Esophagus muscularis mucosa (tissue), 4 donors: ENCODE measurements around the gene SH3RF3. TPM values are rescaled to one million over a fixed set of nuclear protein-coding genes. Genes with fewer than 3 reads are reported as not detected.
A peak's percentile ranks its signal among the peaks of the same experiment; 100 is the strongest.

Experiments used
- DNase-seq: peaks from one replicate; pipeline ENCODE4 v3.0.0-alpha.2; 2017; ENCODE audit errors: extremely low spot score
- H3K27ac ChIP-seq, 4 donors: fragments of 200-600 bp; sonication (generic); replicated peaks in 1 of 4; 1 replicate in 3 of 4; 2 replicates in 1 of 4; pipeline ENCODE4 v1.5.1; 2016 to 2019; ENCODE audit warnings: mild to moderate bottlenecking in 1 of 4
- H3K27me3 ChIP-seq, 4 donors: fragments of 200-600 bp; sonication (generic); one replicate each; pipeline versions ENCODE4 v1.5.1 to v1.6.0; 2016 to 2019
- H3K36me3 ChIP-seq, 4 donors: fragments of 200-600 bp; sonication (generic); one replicate each; pipeline ENCODE4 v1.5.1; 2016 to 2019
- H3K4me1 ChIP-seq, 4 donors: fragments of 200-600 bp; sonication (generic); one replicate each; pipeline ENCODE4 v1.5.1; 2016 to 2019
- H3K4me3 ChIP-seq, 4 donors: fragments of 200-600 bp; sonication (generic); 1 replicate in 2 of 4; 2 replicates in 2 of 4; pipeline ENCODE4 v1.5.1; 2016 to 2019; ENCODE audit warnings: mild to moderate bottlenecking in 4 of 4, moderate library complexity in 1 of 4
- H3K9me3 ChIP-seq, 4 donors: fragments of 200-600 bp; sonication (generic); 1 replicate in 3 of 4; 2 replicates in 1 of 4; pipeline ENCODE4 v1.5.1; 2016 to 2019
- EP300 ChIP-seq: sonication (generic); formaldehyde crosslinking; IDR thresholded peaks from one replicate; pipeline ENCODE4 v1.6.1; 2017; ENCODE audit warnings: antibody characterized with exemption
- POLR2A ChIP-seq: fragments of 450-650 bp; IDR thresholded peaks from one replicate; pipeline ENCODE4 v1.6.1; 2017; ENCODE audit warnings: antibody characterized with exemption, moderate library complexity, mild to moderate bottlenecking, low read depth
- POLR2AphosphoS5 ChIP-seq, 2 donors: sonication (generic); formaldehyde crosslinking; IDR thresholded peaks; one replicate each; pipeline ENCODE4 v1.6.1; 2017; ENCODE audit warnings: antibody characterized with exemption in 2 of 2
- WGBS: methylation state at CpG from one replicate; pipeline ENCODE4 v1.1.5; 2018; 5-methylcytosine and 5-hydroxymethylcytosine counted together
- intact Hi-C: fragments of 100-400 bp; cut with DNase I; formaldehyde crosslinking; loops from one replicate; pipeline ENCODE4 v1.15.1; 2023
- total RNA-seq, 4 donors: library from RNA; depleted of rRNA; stranded (reverse); fragments of >200 nt; gene quantifications; one replicate each; pipeline versions ENCODE4 v1.1.0 to v1.2.1, GENCODE V29; 2016
- TF ChIP-seq, protein P1 (sequence below), 3 experiments: fragments of 200-600 bp in 2 of 3; fragments of 450-650 bp in 1 of 3; sonication (generic) in 2 of 3; IDR thresholded peaks; one replicate each; pipeline ENCODE4 v1.5.1; 2017 to 2019; ENCODE audit warnings: antibody characterized with exemption in 3 of 3, mild to moderate bottlenecking in 2 of 3, moderate library complexity in 1 of 3

SH3RF3 gene
- total RNA-seq, 4 donors from 2014 or later = 6.3 to 17.5 (median 11.3) TPM

DNA sequence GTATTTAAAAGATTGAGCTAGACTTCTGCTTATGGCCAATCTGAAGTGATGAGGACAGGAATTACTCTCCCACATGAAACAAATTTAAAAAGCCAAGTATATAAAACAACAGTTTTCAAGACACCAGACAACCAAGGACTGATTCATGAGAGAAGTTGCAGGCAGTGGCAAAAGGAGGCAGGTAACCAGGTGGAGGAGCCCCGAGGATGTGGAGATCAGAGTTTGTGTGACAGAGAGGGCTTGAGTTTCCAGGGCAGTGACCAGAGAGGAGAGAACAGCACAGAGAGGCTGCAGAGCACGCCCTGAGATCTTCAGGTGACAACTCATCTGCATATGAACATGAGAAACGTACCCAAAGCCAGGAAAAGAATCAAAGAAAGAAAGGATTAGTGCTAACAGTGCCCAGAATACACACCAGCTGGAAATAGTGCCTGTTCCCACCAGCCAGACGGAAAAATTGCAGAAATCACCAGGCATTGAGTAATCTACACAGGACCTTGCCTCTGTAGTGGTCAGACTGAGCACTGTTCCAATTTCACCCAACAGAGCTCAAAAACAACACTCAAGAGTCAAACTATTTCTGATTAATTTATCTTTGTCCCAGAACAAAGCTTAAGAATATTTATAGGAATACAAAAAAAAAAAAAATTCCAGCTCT is 311.6 kb downstream of the SH3RF3 start:
- H3K4me1 ChIP-seq = peaks cover 15 to 28% (median 22%) of the 10 kb centered on the region in 4 donors
- no peak for DNase-seq
- no peak overlapping the region for H3K27ac ChIP-seq
- intact Hi-C loops = no loop called here
- peaks cover 0 to 13% (median 4%) of the 10 kb centered on the region in 4 donors for H3K36me3 ChIP-seq
- 82% methylated on average over 4 of the region's 4 CpGs for WGBS
- TF ChIP-seq POLR2A (no peak), POLR2AphosphoS5 (IDR thresholded peaks at IDR 0.05) (no peak), EP300 (no peak)
- TF ChIP-seq, protein P1, sequence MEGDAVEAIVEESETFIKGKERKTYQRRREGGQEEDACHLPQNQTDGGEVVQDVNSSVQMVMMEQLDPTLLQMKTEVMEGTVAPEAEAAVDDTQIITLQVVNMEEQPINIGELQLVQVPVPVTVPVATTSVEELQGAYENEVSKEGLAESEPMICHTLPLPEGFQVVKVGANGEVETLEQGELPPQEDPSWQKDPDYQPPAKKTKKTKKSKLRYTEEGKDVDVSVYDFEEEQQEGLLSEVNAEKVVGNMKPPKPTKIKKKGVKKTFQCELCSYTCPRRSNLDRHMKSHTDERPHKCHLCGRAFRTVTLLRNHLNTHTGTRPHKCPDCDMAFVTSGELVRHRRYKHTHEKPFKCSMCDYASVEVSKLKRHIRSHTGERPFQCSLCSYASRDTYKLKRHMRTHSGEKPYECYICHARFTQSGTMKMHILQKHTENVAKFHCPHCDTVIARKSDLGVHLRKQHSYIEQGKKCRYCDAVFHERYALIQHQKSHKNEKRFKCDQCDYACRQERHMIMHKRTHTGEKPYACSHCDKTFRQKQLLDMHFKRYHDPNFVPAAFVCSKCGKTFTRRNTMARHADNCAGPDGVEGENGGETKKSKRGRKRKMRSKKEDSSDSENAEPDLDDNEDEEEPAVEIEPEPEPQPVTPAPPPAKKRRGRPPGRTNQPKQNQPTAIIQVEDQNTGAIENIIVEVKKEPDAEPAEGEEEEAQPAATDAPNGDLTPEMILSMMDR (IDR thresholded peaks at IDR 0.05) = no peak
- no peak overlapping the region for H3K4me3 ChIP-seq
- peaks cover 0 to 32% (median 20%) of the 10 kb centered on the region in 4 donors for H3K9me3 ChIP-seq
- no peaks in the 10 kb centered on the region for H3K27me3 ChIP-seq

GRCh38 chr2:109442715-109443319 is 313.8 kb downstream of the SH3RF3 start:
- no peak overlapping the region for H3K4me3 ChIP-seq
- H3K27ac ChIP-seq = no peak overlapping the region
- H3K4me1 ChIP-seq = peaks cover 7 to 12% (median 7%) of the 10 kb centered on the region in 4 donors
- no peak for TF ChIP-seq POLR2AphosphoS5 (IDR thresholded peaks at IDR 0.05)
- TF ChIP-seq POLR2A = no peak
- TF ChIP-seq, protein P1 (IDR thresholded peaks at IDR 0.05) = no peak
- no peak for TF ChIP-seq EP300
- WGBS = 97% methylated on average over 2 of the region's 2 CpGs
- DNase-seq = no peak
- H3K27me3 ChIP-seq = no peaks in the 10 kb centered on the region
- H3K9me3 ChIP-seq = peaks cover 0 to 32% (median 20%) of the 10 kb centered on the region in 4 donors
- intact Hi-C loops = no loop called here
- H3K36me3 ChIP-seq = peaks cover 0 to under 1% (median 0%) of the 10 kb centered on the region in 4 donors

DNA sequence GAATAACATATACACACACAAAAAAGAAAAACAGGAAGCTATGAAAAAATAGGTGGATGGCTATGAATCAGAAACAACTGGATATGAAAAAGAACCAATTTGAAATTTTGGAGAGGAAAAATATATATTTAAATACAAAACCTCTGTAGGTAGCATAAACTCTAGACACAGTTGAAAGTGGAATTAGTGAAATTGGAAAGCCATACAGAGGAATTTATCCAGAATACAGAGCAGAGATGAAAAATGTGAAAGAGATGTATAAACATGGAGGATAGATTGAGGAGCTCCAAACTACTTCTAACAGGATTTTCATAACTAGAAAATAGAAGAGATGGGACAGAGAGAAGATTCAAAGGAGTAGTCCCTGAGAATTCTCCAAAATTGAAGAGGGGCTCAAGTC is 315.9 kb downstream of the SH3RF3 start:
- peaks cover 0 to 32% (median 20%) of the 10 kb centered on the region in 4 donors for H3K9me3 ChIP-seq
- TF ChIP-seq POLR2AphosphoS5 (IDR thresholded peaks at IDR 0.05) = no peak
- H3K36me3 ChIP-seq = peaks cover 0 to 7% (median 2%) of the 10 kb centered on the region in 4 donors
- no peak overlapping the region for H3K4me3 ChIP-seq
- H3K4me1 ChIP-seq = peaks cover 9 to 23% (median 12%) of the 10 kb centered on the region in 4 donors
- no peaks in the 10 kb centered on the region for H3K27me3 ChIP-seq
- DNase-seq = no peak
- no peak overlapping the region for H3K27ac ChIP-seq
- intact Hi-C loops = no loop called here

DNA sequence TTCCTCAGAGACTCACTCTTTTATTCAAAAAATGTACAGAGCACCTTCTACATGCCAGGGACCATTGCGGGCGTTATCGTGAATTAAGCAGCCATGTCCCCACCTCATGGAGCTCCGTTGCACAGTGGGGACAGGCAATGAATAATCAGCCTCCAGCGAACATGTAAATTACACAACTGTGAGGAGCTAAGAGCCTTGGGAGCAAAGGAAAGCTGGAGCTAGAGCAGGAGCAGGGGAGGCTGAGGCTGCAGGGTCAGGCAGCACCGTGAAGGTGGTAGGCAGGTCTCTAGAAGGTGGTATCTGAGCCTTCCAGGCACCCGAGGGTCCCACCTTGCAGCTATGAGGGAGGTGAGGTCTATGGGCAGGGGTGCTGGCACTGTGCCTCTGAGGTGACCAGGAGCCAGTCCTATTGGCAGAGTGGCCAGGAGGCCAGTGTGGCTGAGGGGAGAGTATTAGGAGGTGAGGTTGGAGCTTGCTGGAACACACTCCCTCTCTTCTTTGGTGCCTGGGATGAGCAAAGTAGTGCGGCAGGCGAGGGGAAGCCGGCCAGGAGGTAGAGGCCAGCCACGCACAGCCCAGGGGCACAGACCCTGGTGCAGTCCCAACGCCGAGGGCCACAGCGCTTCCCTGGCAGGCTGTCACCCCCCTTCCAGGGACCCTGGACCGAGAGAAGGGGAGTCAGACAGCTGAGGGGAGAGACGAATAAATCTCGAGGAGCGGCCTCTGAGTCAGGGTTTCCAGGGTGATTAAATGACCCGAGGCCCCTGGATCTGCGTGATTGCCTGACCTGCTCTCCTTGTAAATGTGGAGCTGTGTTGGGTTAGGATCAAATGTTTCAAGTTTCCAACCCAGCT is 317.5 kb downstream of the SH3RF3 start:
- peak overlapping the region in 3 of 4 donors; percentile 38 to 60 (median 48) for H3K27ac ChIP-seq
- peaks cover 0 to 14% (median 2%) of the 10 kb centered on the region in 4 donors for H3K36me3 ChIP-seq
- no peak overlapping the region for H3K4me3 ChIP-seq
- H3K4me1 ChIP-seq = peaks cover 13 to 23% (median 16%) of the 10 kb centered on the region in 4 donors
- TF ChIP-seq, protein P1 (IDR thresholded peaks at IDR 0.05) = no peak
- TF ChIP-seq POLR2A (no peak), EP300 (no peak), POLR2AphosphoS5 (IDR thresholded peaks at IDR 0.05) (no peak)
- no peaks in the 10 kb centered on the region for H3K27me3 ChIP-seq
- WGBS = 84% methylated on average over 20 of the region's 20 CpGs
- intact Hi-C loops = no loop called here
- DNase-seq = no peak
- H3K9me3 ChIP-seq = peaks cover 0 to 28% (median 14%) of the 10 kb centered on the region in 4 donors

DNA sequence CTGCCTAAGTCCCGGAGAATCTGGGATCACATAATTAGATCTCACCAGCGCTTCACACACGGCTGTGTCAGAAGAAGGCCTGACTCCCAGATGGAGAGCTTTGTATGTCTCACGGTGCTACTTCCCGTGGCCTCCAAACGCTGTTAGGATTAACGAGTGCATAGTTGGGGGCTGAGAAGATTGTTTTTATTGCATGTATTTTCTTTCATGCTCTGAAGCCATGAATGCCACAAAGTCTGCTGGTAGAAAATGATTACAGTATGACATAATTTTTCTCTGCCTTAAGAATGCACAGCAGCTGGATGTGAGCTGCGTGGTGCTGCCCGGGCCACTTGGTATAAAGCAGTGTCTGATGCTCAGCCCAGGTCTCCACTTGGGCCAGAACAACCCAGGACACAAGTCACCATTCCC is 318.3 kb downstream of the SH3RF3 start:
- no peak for DNase-seq
- peaks cover 0 to 21% (median 2%) of the 10 kb centered on the region in 4 donors for H3K36me3 ChIP-seq
- TF ChIP-seq POLR2AphosphoS5 (IDR thresholded peaks at IDR 0.05) (no peak), POLR2A (no peak), EP300 (no peak)
- TF ChIP-seq, protein P1 (IDR thresholded peaks at IDR 0.05) = no peak
- H3K4me3 ChIP-seq = no peak overlapping the region
- 63% methylated on average over 9 of the region's 9 CpGs for WGBS
- peaks cover 13 to 23% (median 16%) of the 10 kb centered on the region in 4 donors for H3K4me1 ChIP-seq
- H3K9me3 ChIP-seq = peaks cover 0 to 21% (median 11%) of the 10 kb centered on the region in 4 donors
- intact Hi-C loops = no loop called here
- H3K27ac ChIP-seq = peak overlapping the region in 3 of 4 donors; percentile 26 to 38 (median 27)
- no peaks in the 10 kb centered on the region for H3K27me3 ChIP-seq
